IMR-90 (cell line): Measurements from ENCODE around the gene RPS6KA5. TPM values are rescaled to one million over a fixed set of nuclear protein-coding genes. Genes with fewer than 3 reads are reported as not detected.

Experiments used
- ATAC-seq: fragments of 200-7000 bp; cut with Tn5 transposase; 2 replicates; pipeline ENCODE4 v1.9.1; 2020; ENCODE audit warnings: low read depth, mild to moderate bottlenecking, moderate library complexity
- BruUV-seq: library from RNA; stranded (reverse); fragments of 400-500 nt; replicated peaks from 2 replicates; lab custom pipeline; 2021; lab: Mats Ljungman, UMichigan
- CTCF ChIA-PET: fragments of 300-600 bp; formaldehyde crosslinking; extraction: SDS; loops from one replicate; lab custom pipeline; 2021; ENCODE audit warnings: antibody characterized with exemption; lab: Yijun Ruan, JAX
- POLR2A ChIA-PET: fragments of 300-600 bp; sonication (Branson Sonifier 250); formaldehyde crosslinking; loops from one replicate; lab custom pipeline; 2022; ENCODE audit warnings: antibody characterized with exemption; ENCODE audit not compliant: unreplicated experiment; lab: Charles Lee
- DNase-seq: peaks from one replicate; pipeline ENCODE4 v3.0.0; 2013
- H2AFZ ChIP-seq: replicated peaks from 2 replicates; pipeline ENCODE3; 2013; ENCODE audit warnings: low read length, mild to moderate bottlenecking; ENCODE audit not compliant: poor library complexity
- H2AK5ac ChIP-seq: 2 replicates; pipeline ENCODE4 v1.6.1; 2013; ENCODE audit warnings: low read depth, low read length, inconsistent platforms
- H2AK9ac ChIP-seq: replicated peaks from 2 replicates; pipeline ENCODE3; 2013; ENCODE audit warnings: mild to moderate bottlenecking, low read depth, low read length, moderate library complexity; ENCODE audit not compliant: poor library complexity
- H2BK120ac ChIP-seq: 2 replicates; pipeline ENCODE4 v1.6.1; 2013; ENCODE audit warnings: low read depth, low read length, inconsistent platforms
- H2BK15ac ChIP-seq: 3 replicates; pipeline ENCODE4 v1.6.1; 2013; ENCODE audit warnings: low read depth, low read length, inconsistent platforms
- H2BK20ac ChIP-seq: 2 replicates; pipeline ENCODE4 v1.6.1; 2013; ENCODE audit warnings: low read depth, mild to moderate bottlenecking, inconsistent platforms, low read length, moderate library complexity
- H2BK5ac ChIP-seq: 2 replicates; pipeline ENCODE4 v1.6.1; 2013; ENCODE audit warnings: mild to moderate bottlenecking, low read depth, low read length, inconsistent platforms; ENCODE audit not compliant: poor library complexity, severe bottlenecking
- H3K14ac ChIP-seq: replicated peaks from 2 replicates; pipeline ENCODE4 v1.6.1; 2013; ENCODE audit warnings: low read depth, low read length, inconsistent platforms
- H3K18ac ChIP-seq: 2 replicates; pipeline ENCODE4 v1.6.1; 2013; ENCODE audit warnings: low read depth, low read length, control low read depth
- H3K23ac ChIP-seq: 2 replicates; pipeline ENCODE4 v1.6.1; 2013; ENCODE audit warnings: low read depth, low read length, inconsistent platforms
- H3K27ac ChIP-seq: 2 replicates; pipeline ENCODE4 v1.5.1; 2013; ENCODE audit warnings: mild to moderate bottlenecking, control low read depth, low read length; ENCODE audit not compliant: insufficient read depth
- H3K27me3 ChIP-seq: 2 replicates; pipeline ENCODE4 v1.6.1; 2013; ENCODE audit warnings: low read length; ENCODE audit not compliant: control insufficient read depth, insufficient read depth
- H3K36me3 ChIP-seq: 2 replicates; pipeline ENCODE4 v1.6.1; 2013; ENCODE audit warnings: low read length, mixed read lengths; ENCODE audit not compliant: control insufficient read depth, insufficient read depth
- H3K4ac ChIP-seq: 2 replicates; pipeline ENCODE4 v1.6.1; 2013; ENCODE audit warnings: low read depth, low read length, inconsistent platforms
- H3K4me1 ChIP-seq: 2 replicates; pipeline ENCODE4 v1.6.1; 2013; ENCODE audit warnings: low read length, mixed read lengths; ENCODE audit not compliant: control insufficient read depth, insufficient read depth
- H3K4me2 ChIP-seq: 2 replicates; pipeline ENCODE4 v1.6.1; 2013; ENCODE audit warnings: low read depth, mild to moderate bottlenecking, control low read depth, low read length, moderate library complexity
- H3K4me3 ChIP-seq: 2 replicates; pipeline ENCODE4 v1.5.1; 2013; ENCODE audit warnings: low read depth, mild to moderate bottlenecking, control low read depth, low read length, moderate library complexity; ENCODE audit not compliant: insufficient read depth
- H3K56ac ChIP-seq: 2 replicates; pipeline ENCODE4 v1.6.1; 2013; ENCODE audit warnings: low read length, inconsistent platforms; ENCODE audit not compliant: insufficient read depth; ENCODE audit errors: extremely low read depth
- H3K79me1 ChIP-seq, 2 experiments: 2 replicates each; pipeline ENCODE4 v1.6.1; 2013; ENCODE audit warnings: low read length in 2 of 2, inconsistent platforms in 1 of 2, low read depth in 1 of 2
- H3K9ac ChIP-seq: 2 replicates; pipeline ENCODE4 v1.6.1; 2013; ENCODE audit warnings: low read depth, low read length, control low read depth
- H3K9me1 ChIP-seq: 2 replicates; pipeline ENCODE4 v1.6.1; 2013; ENCODE audit warnings: low read length, inconsistent platforms; ENCODE audit not compliant: insufficient read depth
- H3K9me3 ChIP-seq: 2 replicates; pipeline ENCODE4 v1.6.1; 2013; ENCODE audit warnings: low read length; ENCODE audit not compliant: control insufficient read depth, insufficient read depth
- H4K20me1 ChIP-seq: 2 replicates; pipeline ENCODE4 v1.6.1; 2013; ENCODE audit warnings: low read length, inconsistent platforms; ENCODE audit not compliant: insufficient read depth
- H4K5ac ChIP-seq: 2 replicates; pipeline ENCODE4 v1.6.1; 2013; ENCODE audit warnings: mild to moderate bottlenecking, low read depth, low read length, control low read depth
- H4K8ac ChIP-seq, 2 experiments: 2 replicates each; pipeline ENCODE4 v1.6.1; 2013; ENCODE audit warnings: low read depth in 2 of 2, low read length in 2 of 2, control low read depth in 1 of 2, inconsistent platforms in 1 of 2
- H4K91ac ChIP-seq: 2 replicates; pipeline ENCODE4 v1.6.1; 2013; ENCODE audit warnings: low read depth, low read length, inconsistent platforms; ENCODE audit not compliant: insufficient read depth
- CEBPB ChIP-seq: IDR thresholded peaks from 2 replicates; pipeline ENCODE4 v1.6.1; 2012; ENCODE audit warnings: low read depth, low read length, improper control_type of control experiment
- FOS ChIP-seq: fragments of 150-350 bp; IDR thresholded peaks from 2 replicates; pipeline ENCODE4 v1.6.1; 2016; ENCODE audit warnings: low read depth, low read length
- MAFK ChIP-seq: IDR thresholded peaks from 2 replicates; pipeline ENCODE4 v1.6.1; 2012; ENCODE audit warnings: low read depth, low read length, improper control_type of control experiment
- MAZ ChIP-seq: IDR thresholded peaks from 2 replicates; pipeline ENCODE4 v1.6.1; 2012; ENCODE audit warnings: low read depth, mild to moderate bottlenecking, low read length, improper control_type of control experiment, moderate library complexity, borderline replicate concordance
- MXI1 ChIP-seq: IDR thresholded peaks from 2 replicates; pipeline ENCODE4 v1.6.1; 2012; ENCODE audit warnings: low read depth, mild to moderate bottlenecking, low read length, moderate library complexity, borderline replicate concordance
- POLR2A ChIP-seq: IDR thresholded peaks from 2 replicates; pipeline ENCODE4 v1.6.1; 2012; ENCODE audit warnings: mild to moderate bottlenecking, low read depth, low read length
- RAD21 ChIP-seq: IDR thresholded peaks from 2 replicates; pipeline ENCODE4 v1.6.1; 2012; ENCODE audit warnings: low read length, improper control_type of control experiment
- RCOR1 ChIP-seq: IDR thresholded peaks from 2 replicates; pipeline ENCODE4 v1.6.1; 2012; ENCODE audit warnings: mild to moderate bottlenecking, low read length, improper control_type of control experiment; ENCODE audit not compliant: insufficient replicate concordance
- dilution Hi-C: fragments of 300-500 bp; cut with HindIII; formaldehyde crosslinking; loops from one replicate; pipeline ENCODE4 v1.14.3; 2018; ENCODE audit warnings: low sequenced_read_pairs; ENCODE audit not compliant: unreplicated experiment
- in situ Hi-C: fragments of 300-500 bp; cut with MboI; formaldehyde crosslinking; loops from 3 replicates; pipeline ENCODE4 v1.14.3; 2019; ENCODE audit warnings: low sequenced_read_pairs, inconsistent platforms, mixed read lengths
- intact Hi-C: fragments of 100-400 bp; cut with micrococcal nuclease; formaldehyde crosslinking; loops from 2 replicates; pipeline ENCODE4 v1.10.0; 2022
- polyA plus RNA-seq, 3 experiments: library from polyadenylated mRNA; depleted of rRNA; stranded (reverse); fragments of >200 nt; gene quantifications; 2 replicates each; pipeline ENCODE4 v1.2.3, GENCODE V29; 2012; ENCODE audit warnings: low replicate concordance in 1 of 3
- total RNA-seq: library from RNA; depleted of rRNA; stranded (reverse); fragments of >200 nt; gene quantifications from 2 replicates; pipeline ENCODE4 v1.2.3, GENCODE V29; 2012
- TF ChIP-seq, protein P1 (sequence below): fragments of 150-350 bp; IDR thresholded peaks from 2 replicates; pipeline ENCODE4 v1.6.1; 2016; ENCODE audit warnings: low read depth, mild to moderate bottlenecking, low read length, moderate library complexity, borderline replicate concordance
- TF ChIP-seq, protein P2 (sequence below): fragments of 150-350 bp; IDR thresholded peaks from 2 replicates; pipeline ENCODE4 v1.6.1; 2017; ENCODE audit warnings: mild to moderate bottlenecking, antibody characterized with exemption, low read length, low read depth

The RPS6KA5 gene
- total and polyA plus RNA-seq, 2 of the 4 experiments (the other 2 are of a cell fraction) = 0.36 TPM

DNA sequence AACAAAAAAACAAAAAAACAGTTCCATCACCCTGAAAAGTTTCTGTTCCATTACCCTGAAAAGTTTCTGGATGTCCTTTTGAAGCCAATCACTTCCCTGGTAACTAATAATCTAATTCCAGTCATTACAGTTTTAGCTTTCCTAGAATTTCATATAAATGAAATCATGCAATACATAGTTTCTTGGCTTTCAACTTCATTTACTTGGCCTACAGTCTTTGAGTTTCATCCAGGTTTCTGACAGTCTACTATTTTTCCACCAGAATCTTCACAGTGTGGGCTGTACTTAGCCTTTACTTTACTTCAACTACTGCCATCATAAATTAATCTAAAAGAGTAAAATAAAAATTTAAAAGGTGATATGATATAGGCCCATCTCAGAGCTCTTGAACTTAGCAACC is 55.5 kb downstream of the RPS6KA5 start:
- BruUV-seq = no TSS peak
- H2BK5ac ChIP-seq = no peak overlapping the region
- no peak overlapping the region for H2AFZ ChIP-seq
- no peak overlapping the region for H2BK15ac ChIP-seq
- H3K36me3 ChIP-seq = no peaks in the 10 kb centered on the region
- H3K9me1 ChIP-seq = no peaks in the 10 kb centered on the region
- H3K18ac ChIP-seq = no peak overlapping the region
- intact Hi-C loops (no loop called here), in situ Hi-C loops (no loop called here), dilution Hi-C loops (no loop called here)
- H3K56ac ChIP-seq = no peak overlapping the region
- H3K9ac ChIP-seq = no peak overlapping the region
- no peak for ATAC-seq
- H4K91ac ChIP-seq = no peak overlapping the region
- H4K5ac ChIP-seq = no peak overlapping the region
- no peak overlapping the region for H2AK9ac ChIP-seq
- H3K79me1 ChIP-seq = no peaks in the 10 kb centered on the region
- H3K4ac ChIP-seq = no peak overlapping the region
- no peaks in the 10 kb centered on the region for H4K20me1 ChIP-seq
- H4K8ac ChIP-seq = no peak overlapping the region
- H2AK5ac ChIP-seq = no peak overlapping the region
- TF ChIP-seq, protein P1, sequence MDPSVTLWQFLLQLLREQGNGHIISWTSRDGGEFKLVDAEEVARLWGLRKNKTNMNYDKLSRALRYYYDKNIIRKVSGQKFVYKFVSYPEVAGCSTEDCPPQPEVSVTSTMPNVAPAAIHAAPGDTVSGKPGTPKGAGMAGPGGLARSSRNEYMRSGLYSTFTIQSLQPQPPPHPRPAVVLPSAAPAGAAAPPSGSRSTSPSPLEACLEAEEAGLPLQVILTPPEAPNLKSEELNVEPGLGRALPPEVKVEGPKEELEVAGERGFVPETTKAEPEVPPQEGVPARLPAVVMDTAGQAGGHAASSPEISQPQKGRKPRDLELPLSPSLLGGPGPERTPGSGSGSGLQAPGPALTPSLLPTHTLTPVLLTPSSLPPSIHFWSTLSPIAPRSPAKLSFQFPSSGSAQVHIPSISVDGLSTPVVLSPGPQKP = no peak
- TF ChIP-seq CEBPB (no peak), RCOR1 (no peak), FOS (no peak), MAZ (no peak), RAD21 (no peak), MAFK (no peak), POLR2A (no peak), MXI1 (no peak)
- TF ChIP-seq, protein P2, sequence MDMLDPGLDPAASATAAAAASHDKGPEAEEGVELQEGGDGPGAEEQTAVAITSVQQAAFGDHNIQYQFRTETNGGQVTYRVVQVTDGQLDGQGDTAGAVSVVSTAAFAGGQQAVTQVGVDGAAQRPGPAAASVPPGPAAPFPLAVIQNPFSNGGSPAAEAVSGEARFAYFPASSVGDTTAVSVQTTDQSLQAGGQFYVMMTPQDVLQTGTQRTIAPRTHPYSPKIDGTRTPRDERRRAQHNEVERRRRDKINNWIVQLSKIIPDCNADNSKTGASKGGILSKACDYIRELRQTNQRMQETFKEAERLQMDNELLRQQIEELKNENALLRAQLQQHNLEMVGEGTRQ = no peak
- no peak overlapping the region for H3K14ac ChIP-seq
- ChIA-PET CTCF (no interaction called here), POLR2A (no interaction called here)
- no peak overlapping the region for H2BK120ac ChIP-seq
- H3K4me3 ChIP-seq = no peak overlapping the region
- no peak for DNase-seq
- no peak overlapping the region for H3K23ac ChIP-seq
- no peak overlapping the region for H2BK20ac ChIP-seq
- no peaks in the 10 kb centered on the region for H3K4me1 ChIP-seq
- no peaks in the 10 kb centered on the region for H3K27me3 ChIP-seq
- H3K27ac ChIP-seq = no peak overlapping the region
- no peaks in the 10 kb centered on the region for H3K9me3 ChIP-seq
- H3K4me2 ChIP-seq = no peak overlapping the region
